Sigmoid colon (tissue), 7 donors: Measurements from ENCODE around the gene SPEM1. TPM values are rescaled to one million over a fixed set of nuclear protein-coding genes. Genes with fewer than 3 reads are reported as not detected.

ENCODE experiments used
- DNase-seq: peaks from one replicate; pipeline ENCODE4 v3.0.0-alpha.2; 2019
- H3K27ac ChIP-seq, 4 donors: fragments of 200-600 bp; sonication (generic); one replicate each; pipeline ENCODE4 v1.5.1; 2016 to 2019; ENCODE audit warnings: mild to moderate bottlenecking in 1 of 4
- H3K27me3 ChIP-seq, 3 donors: fragments of 200-600 bp; sonication (generic); one replicate each; pipeline ENCODE4 v1.5.1; 2019; ENCODE audit warnings: mild to moderate bottlenecking in 1 of 3
- H3K36me3 ChIP-seq, 4 donors: fragments of 200-600 bp; sonication (generic); one replicate each; pipeline ENCODE4 v1.5.1; 2016 to 2019
- H3K4me1 ChIP-seq, 4 donors: fragments of 200-600 bp; sonication (generic); one replicate each; pipeline ENCODE4 v1.5.1; 2017 to 2019
- H3K4me3 ChIP-seq, 4 donors: fragments of 200-600 bp; sonication (generic); one replicate each; pipeline ENCODE4 v1.5.1; 2017 to 2019; ENCODE audit warnings: mild to moderate bottlenecking in 2 of 4, moderate library complexity in 1 of 4
- H3K9me3 ChIP-seq, 4 donors: fragments of 200-600 bp in 3 of 4; sonication (generic) in 3 of 4; one replicate each; pipeline versions ENCODE4 v1.5.1 to v1.6.1; 2013 to 2019
- CTCF ChIP-seq, 4 experiments: fragments of 450-650 bp in 3 of 4; fragments of 200-600 bp in 1 of 4; IDR thresholded peaks; one replicate each; pipeline ENCODE4 v1.5.1; 2016 to 2019; ENCODE audit warnings: antibody characterized with exemption in 4 of 4, mild to moderate bottlenecking in 3 of 4, moderate library complexity in 2 of 4
- EP300 ChIP-seq, 4 donors: sonication (generic); formaldehyde crosslinking; IDR thresholded peaks; one replicate each; pipeline ENCODE4 v1.6.1; 2017; ENCODE audit warnings: antibody characterized with exemption in 4 of 4
- POLR2A ChIP-seq, 2 donors: fragments of 450-650 bp; IDR thresholded peaks; one replicate each; pipeline ENCODE4 v1.6.1; 2016; ENCODE audit warnings: antibody characterized with exemption in 2 of 2, mild to moderate bottlenecking in 2 of 2, moderate library complexity in 2 of 2
- POLR2AphosphoS5 ChIP-seq, 4 donors: sonication (generic); formaldehyde crosslinking; IDR thresholded peaks; one replicate each; pipeline ENCODE4 v1.6.1; 2017; ENCODE audit warnings: antibody characterized with exemption in 4 of 4
- WGBS, 2 donors: extraction: QIAGEN DNeasy Blood & Tissue Kit; methylation state at CpG; one replicate each; pipeline ENCODE4 v1.1.7; 2013; 5-methylcytosine and 5-hydroxymethylcytosine counted together
- intact Hi-C: fragments of 100-400 bp; cut with DNase I; formaldehyde crosslinking; loops from one replicate; pipeline ENCODE4 v1.15.1; 2023
- polyA plus RNA-seq, 3 donors: library from polyadenylated mRNA; stranded (reverse); fragments of 200-250 nt; gene quantifications; one replicate each; pipeline ENCODE4 v1.2.3, GENCODE V29; 2013
- total RNA-seq, 4 donors: library from RNA; depleted of rRNA; stranded (reverse); fragments of >200 nt; gene quantifications; one replicate each; pipeline ENCODE4 v1.1.0, GENCODE V29; 2016
- donor health status: healthy with polysubstance abuse.
- donor health status: Bipolar disorder and iron deficiency.
- donor health status: healthy.

SPEM1 gene
- total and polyA plus RNA-seq, 7 donors, result not detected

GRCh38 chr17:7427549-7427948 is 7.4 kb downstream of the SPEM1 start:
- Histone ChIP-seq H3K4me3 (no peak overlapping the region), H3K4me1 (no peaks in the 10 kb centered on the region), H3K27me3 (no peaks in the 10 kb centered on the region), H3K36me3 (no peaks in the 10 kb centered on the region), H3K27ac (no peak overlapping the region), H3K9me3 (no peaks in the 10 kb centered on the region)
- DNase-seq, result no peak
- TF ChIP-seq CTCF (IDR thresholded peaks at IDR 0.05), result no peak
- no peak for TF ChIP-seq POLR2AphosphoS5 (IDR thresholded peaks at IDR 0.05)
- no peak for TF ChIP-seq POLR2A (IDR thresholded peaks at IDR 0.05)
- WGBS, 2 donors, result 91 to 94% methylated on average over 7 of the region's 7 CpGs
- intact Hi-C loops, result no loop called here

- no peaks in the 10 kb centered on the region for H3K9me3 ChIP-seq
- 49 to 74% methylated on average over 5 of the region's 5 CpGs for WGBS, 2 donors
- DNase-seq, result no peak
- H3K36me3 ChIP-seq, result no peaks in the 10 kb centered on the region
- intact Hi-C loops, result no loop called here
- no peaks in the 10 kb centered on the region for H3K4me1 ChIP-seq
- H3K27me3 ChIP-seq, result peaks cover 0 to 2% (median 0%) of the 10 kb centered on the region in 3 donors
- TF ChIP-seq EP300 (IDR thresholded peaks at IDR 0.05), result no peak
- TF ChIP-seq POLR2AphosphoS5 (IDR thresholded peaks at IDR 0.05), result no peak
- TF ChIP-seq POLR2A (IDR thresholded peaks at IDR 0.05), result no peak
- no peak for TF ChIP-seq CTCF (IDR thresholded peaks at IDR 0.05)
- no peak within 1 kb of the TSS for H3K4me3 ChIP-seq
- H3K27ac ChIP-seq, result no peak within 1 kb of the TSS
These were observed 8.4 kb downstream of the SPEM1 start, which contains the start of gene SPEM3 for GRCh38 chr17:7428557-7428956. Gene SPEM3, plus strand, starts transcription at chr17:7428857. Its CDS starts 46 bp downstream, at chr17:7428903.

- no peaks in the 10 kb centered on the region for H3K4me1 ChIP-seq
- no peaks in the 10 kb centered on the region for H3K9me3 ChIP-seq
- intact Hi-C loops, result no loop called here
- peaks cover 0 to 13% (median 3%) of the 10 kb centered on the region in 3 donors for H3K27me3 ChIP-seq
- peak; percentile 62 for DNase-seq
- TF ChIP-seq CTCF (IDR thresholded peaks at IDR 0.05) (no peak), POLR2AphosphoS5 (IDR thresholded peaks at IDR 0.05) (no peak), POLR2A (IDR thresholded peaks at IDR 0.05) (no peak), EP300 (IDR thresholded peaks at IDR 0.05) (no peak)
- no peaks in the 10 kb centered on the region for H3K36me3 ChIP-seq
- no peak overlapping the region for H3K4me3 ChIP-seq
- 94% methylated on average over 10 of the region's 10 CpGs for WGBS, 2 donors
- H3K27ac ChIP-seq, result no peak overlapping the region
These were observed 9.6 kb downstream of the SPEM1 start for GRCh38 chr17:7429722-7430121.

GRCh38 chr17:7431231-7431630 is 11.1 kb downstream of the SPEM1 start:
- 89 to 96% methylated on average over 1 of the region's 1 CpG for WGBS, 2 donors
- Histone ChIP-seq H3K36me3 (no peaks in the 10 kb centered on the region), H3K27me3 (peaks cover 7 to 27% (median 19%) of the 10 kb centered on the region in 3 donors), H3K4me1 (peaks cover 0 to 11% (median 11%) of the 10 kb centered on the region in 4 donors), H3K27ac (no peak overlapping the region), H3K4me3 (no peak overlapping the region), H3K9me3 (no peaks in the 10 kb centered on the region)
- TF ChIP-seq CTCF (IDR thresholded peaks at IDR 0.05), result no peak
- no peak for TF ChIP-seq POLR2A (IDR thresholded peaks at IDR 0.05)
- TF ChIP-seq EP300 (IDR thresholded peaks at IDR 0.05), result no peak
- no peak for TF ChIP-seq POLR2AphosphoS5 (IDR thresholded peaks at IDR 0.05)
- intact Hi-C loops, result no loop called here
- no peak for DNase-seq

- DNase-seq, result no peak
- WGBS, 2 donors, result 93 to 96% methylated on average over 11 of the region's 11 CpGs
- TF ChIP-seq POLR2A (IDR thresholded peaks at IDR 0.05) (no peak), POLR2AphosphoS5 (IDR thresholded peaks at IDR 0.05) (no peak), CTCF (IDR thresholded peaks at IDR 0.05) (no peak), EP300 (IDR thresholded peaks at IDR 0.05) (no peak)
- peaks cover 0 to 22% (median 21%) of the 10 kb centered on the region in 4 donors for H3K4me1 ChIP-seq
- intact Hi-C loops, result no loop called here
- no peaks in the 10 kb centered on the region for H3K36me3 ChIP-seq
- no peak overlapping the region for H3K4me3 ChIP-seq
- H3K27me3 ChIP-seq, result peaks cover 12 to 30% (median 27%) of the 10 kb centered on the region in 3 donors
- H3K27ac ChIP-seq, result no peak overlapping the region
- no peaks in the 10 kb centered on the region for H3K9me3 ChIP-seq
These were observed 12.2 kb downstream of the SPEM1 start for GRCh38 chr17:7432296-7432695.
